BE2C (cell line): ENCODE measurements around the gene SEMA3C.

Source experiments
- DNase-seq: peaks from one replicate; pipeline ENCODE4 v3.0.0-alpha.2; 2020
- H3K27me3 ChIP-seq: fragments of 250-450 bp; sonication (Bioruptor Pico); 2 replicates; pipeline ENCODE4 v1.5.1; 2020; ENCODE audit warnings: mild to moderate bottlenecking
- H3K36me3 ChIP-seq: fragments of 250-450 bp; sonication (Bioruptor Pico); 2 replicates; pipeline ENCODE4 v1.5.1; 2020; ENCODE audit warnings: mild to moderate bottlenecking
- H3K4me1 ChIP-seq: fragments of 250-450 bp; sonication (Bioruptor Pico); 2 replicates; pipeline ENCODE4 v1.5.1; 2020
- H3K4me3 ChIP-seq: 2 replicates; pipeline ENCODE4 v1.5.1; 2011; ENCODE audit warnings: low read depth, low read length
- H3K9me3 ChIP-seq: fragments of 250-450 bp; sonication (Bioruptor Pico); 2 replicates; pipeline ENCODE4 v1.5.1; 2020
- CTCF ChIP-seq: IDR thresholded peaks from 2 replicates; pipeline ENCODE4 v1.5.1; 2012; ENCODE audit warnings: mild to moderate bottlenecking, low read depth, low read length

The SEMA3C gene

GRCh38 chr7:80760292-80760691 lies 158.6 kb downstream of the SEMA3C start:
- no peak for TF ChIP-seq CTCF

GRCh38 chr7:80752954-80753690 lies 165.7 kb downstream of the SEMA3C start:
- no peak overlapping the region for H3K4me3 ChIP-seq
- no peaks in the 10 kb centered on the region for H3K9me3 ChIP-seq
- H3K4me1 ChIP-seq, result no peaks in the 10 kb centered on the region
- DNase-seq, result no peak
- H3K36me3 ChIP-seq, result no peaks in the 10 kb centered on the region
- no peaks in the 10 kb centered on the region for H3K27me3 ChIP-seq
- TF ChIP-seq CTCF, result no peak

More at GRCh38 chr7:80760292-80760691, 158.6 kb downstream of the SEMA3C start:
- no peaks in the 10 kb centered on the region for H3K4me1 ChIP-seq
- no peak for DNase-seq
- no peak overlapping the region for H3K4me3 ChIP-seq
- H3K9me3 ChIP-seq, result no peaks in the 10 kb centered on the region
- H3K27me3 ChIP-seq, result no peaks in the 10 kb centered on the region
- H3K36me3 ChIP-seq, result no peaks in the 10 kb centered on the region

DNA sequence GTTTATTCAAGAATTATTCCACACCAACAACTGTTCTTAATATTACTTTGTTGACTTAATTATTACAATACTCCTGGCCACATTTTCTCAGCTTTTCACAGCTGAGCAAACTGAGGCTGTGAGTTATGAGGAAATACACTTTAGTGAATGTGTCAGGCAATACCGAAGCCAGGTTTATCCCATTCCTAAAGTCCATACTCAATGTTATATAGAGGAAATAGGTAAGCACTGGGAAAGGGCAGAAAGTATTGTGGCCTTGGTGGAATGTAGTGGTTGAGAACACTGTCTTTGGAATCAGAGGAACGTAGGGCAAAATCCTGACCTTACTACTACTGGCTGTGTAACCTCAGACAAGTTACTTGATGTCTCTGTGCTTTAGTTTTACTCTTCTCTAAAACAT lies 169.6 kb downstream of the SEMA3C start:
- Histone ChIP-seq H3K4me1 (no peaks in the 10 kb centered on the region), H3K27me3 (no peaks in the 10 kb centered on the region), H3K4me3 (no peak overlapping the region), H3K36me3 (no peaks in the 10 kb centered on the region), H3K9me3 (no peaks in the 10 kb centered on the region)
- DNase-seq, result no peak
- no peak for TF ChIP-seq CTCF

DNA sequence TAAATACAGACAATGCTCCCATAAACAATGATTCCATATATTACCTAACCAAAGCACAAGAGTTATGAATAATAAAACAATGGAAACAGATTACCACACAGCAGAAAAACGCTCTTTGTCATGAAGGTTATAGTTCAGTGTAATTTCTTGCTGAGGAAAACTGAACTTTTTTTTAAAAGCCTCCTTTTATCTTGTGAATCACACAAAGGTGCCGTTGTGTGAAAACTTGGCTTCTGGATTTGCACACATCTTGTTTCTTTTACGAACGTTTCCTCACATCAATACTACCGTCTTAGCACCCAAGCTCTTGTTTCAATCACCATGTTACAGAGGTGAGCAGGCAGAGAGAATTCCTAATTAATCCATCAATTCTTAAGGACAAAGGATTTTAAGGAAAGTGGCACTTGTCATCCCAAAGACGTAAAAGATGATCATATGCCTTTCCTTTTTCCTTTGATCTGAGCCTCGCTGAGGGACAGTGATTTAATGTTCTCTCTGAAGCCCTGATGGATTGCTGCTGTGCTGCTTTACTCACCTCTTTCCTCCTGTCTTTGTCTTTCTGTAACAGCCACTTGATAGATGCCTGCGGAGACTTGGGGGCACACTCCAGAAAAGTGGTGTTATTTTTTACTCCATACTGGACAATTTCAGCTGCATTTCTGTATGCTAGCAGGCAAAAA lies 170.3 kb downstream of the SEMA3C start:
- H3K4me3 ChIP-seq, result no peak overlapping the region
- no peaks in the 10 kb centered on the region for H3K36me3 ChIP-seq
- H3K27me3 ChIP-seq, result no peaks in the 10 kb centered on the region
- H3K9me3 ChIP-seq, result no peaks in the 10 kb centered on the region
- no peak for DNase-seq
- TF ChIP-seq CTCF, result no peak
- no peaks in the 10 kb centered on the region for H3K4me1 ChIP-seq

GRCh38 chr7:80740778-80741545 lies 177.9 kb downstream of the SEMA3C start:
- Histone ChIP-seq H3K9me3 (no peaks in the 10 kb centered on the region), H3K4me3 (no peak overlapping the region), H3K27me3 (no peaks in the 10 kb centered on the region), H3K36me3 (no peaks in the 10 kb centered on the region), H3K4me1 (no peaks in the 10 kb centered on the region)
- no peak for DNase-seq
- no peak for TF ChIP-seq CTCF
